ENCODE data around the gene AP2M1.

The AP2M1 gene

DNA sequence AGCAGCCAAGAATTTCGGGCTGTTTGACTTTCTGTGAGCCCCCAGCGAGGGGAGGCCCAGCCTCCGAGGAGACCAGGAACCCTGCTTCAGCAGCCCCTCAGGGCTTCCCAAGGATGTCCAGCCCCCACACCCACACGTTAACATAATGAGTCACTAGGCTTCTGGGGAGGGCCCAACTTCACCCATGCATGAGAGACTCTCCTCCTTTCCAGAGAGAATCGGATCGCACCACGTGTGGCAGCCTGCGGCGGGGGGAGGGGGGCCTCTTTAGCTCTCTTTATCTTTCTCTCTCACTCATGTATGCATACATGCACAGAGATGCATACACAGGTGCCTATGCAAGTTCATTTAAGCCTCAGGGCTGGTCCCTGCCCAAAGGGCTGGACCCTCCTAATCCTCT is 3.1 kb upstream of the AP2M1 start:
- Histone ChIP-seq H3K9ac (ENCODE audit: low read depth, low read length, poor library complexity, severe bottlenecking) (no peak overlapping the region), H2AFZ (ENCODE audit: low read length) (no peak overlapping the region), H3F3A (ENCODE audit: low read depth) (no peaks in the 10 kb centered on the region), H4K20me1 (ENCODE audit: insufficient read depth, low read length, poor library complexity, severe bottlenecking) (no peaks in the 10 kb centered on the region), H3K79me2 (ENCODE audit: insufficient read depth, low read length) (peaks cover 18% of the 10 kb centered on the region), H3K4me3 (ENCODE audit: low read length, poor library complexity, severe bottlenecking) (no peak overlapping the region), H3K9me2 (replicated peaks; ENCODE audit: low read depth, low read length) (no peaks in the 10 kb centered on the region), H3K4me2 (ENCODE audit: low read depth, low read length, poor library complexity, severe bottlenecking) (no peak overlapping the region), H3K27me3 (ENCODE audit: insufficient read depth, low read length, poor library complexity, severe bottlenecking) (no peaks in the 10 kb centered on the region), H3K36me3 (ENCODE audit: insufficient read depth, low read length) (peaks cover 47% of the 10 kb centered on the region; the same call in 1 of the 2 replicates), H3K4me1 (ENCODE audit: insufficient read depth, low read length, poor library complexity, severe bottlenecking) (peaks cover 16% of the 10 kb centered on the region), H3K9me3 (ENCODE audit: insufficient read depth, low read depth, low read length) (no peaks in the 10 kb centered on the region)
- TF ChIP-seq EZH2phosphoT487 (IDR thresholded peaks at IDR 0.05; ENCODE audit: borderline replicate concordance) = no peak
- no peak for TF ChIP-seq CTCF (conservative IDR thresholded peaks at IDR 0.05; ENCODE audit: low read length)

- peaks cover 3% of the 10 kb centered on the region for H4K20me1 ChIP-seq (ENCODE audit: insufficient read depth, low read length, poor library complexity, severe bottlenecking)
- H3K27me3 ChIP-seq (ENCODE audit: insufficient read depth, low read length, poor library complexity, severe bottlenecking) = no peaks in the 10 kb centered on the region
- H3K9ac ChIP-seq (ENCODE audit: low read depth, low read length, poor library complexity, severe bottlenecking) = no peak overlapping the region
- no peaks in the 10 kb centered on the region for H3K9me3 ChIP-seq (ENCODE audit: insufficient read depth, low read depth, low read length)
- no peaks in the 10 kb centered on the region for H3K9me2 ChIP-seq (replicated peaks; ENCODE audit: low read depth, low read length)
- no peaks in the 10 kb centered on the region for H3F3A ChIP-seq (ENCODE audit: low read depth)
- peaks cover 30% of the 10 kb centered on the region for H3K79me2 ChIP-seq (ENCODE audit: insufficient read depth, low read length)
- peaks cover 41% of the 10 kb centered on the region; the same call in 1 of the 2 replicates for H3K36me3 ChIP-seq (ENCODE audit: insufficient read depth, low read length)
- no peak overlapping the region for H3K4me2 ChIP-seq (ENCODE audit: low read depth, low read length, poor library complexity, severe bottlenecking)
- H3K4me3 ChIP-seq (ENCODE audit: low read length, poor library complexity, severe bottlenecking) = no peak overlapping the region
- TF ChIP-seq EZH2phosphoT487 (IDR thresholded peaks at IDR 0.05; ENCODE audit: borderline replicate concordance) = no peak
- TF ChIP-seq CTCF (conservative IDR thresholded peaks at IDR 0.05; ENCODE audit: low read length) = no peak
- H3K4me1 ChIP-seq (ENCODE audit: insufficient read depth, low read length, poor library complexity, severe bottlenecking) = peaks cover 25% of the 10 kb centered on the region
- no peak overlapping the region for H2AFZ ChIP-seq (ENCODE audit: low read length)
Observed at GRCh38 chr3:184172681-184173373, 1.8 kb upstream of the AP2M1 start.

DNA sequence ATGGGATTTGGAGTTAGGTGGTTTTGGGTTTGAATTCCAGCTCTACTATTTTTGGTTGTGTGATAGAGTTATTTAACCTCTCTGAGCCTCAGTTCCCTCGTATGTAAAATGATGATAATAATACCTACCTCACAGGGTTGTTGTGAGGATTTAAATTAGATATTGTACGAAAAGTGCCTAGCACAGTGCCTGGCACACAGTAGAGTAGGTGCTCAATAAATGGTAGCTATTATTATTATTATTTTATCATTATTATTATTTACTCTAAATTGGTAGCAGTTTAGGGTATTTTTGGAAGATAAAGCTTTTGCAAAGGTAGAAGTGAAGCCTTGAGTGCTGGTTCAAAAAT is 1.3 kb upstream of the AP2M1 start:
- Histone ChIP-seq H3K9me3 (ENCODE audit: insufficient read depth, low read depth, low read length) (no peaks in the 10 kb centered on the region), H3K9ac (ENCODE audit: low read depth, low read length, poor library complexity, severe bottlenecking) (no peak overlapping the region), H3K9me2 (replicated peaks; ENCODE audit: low read depth, low read length) (no peaks in the 10 kb centered on the region), H4K20me1 (ENCODE audit: insufficient read depth, low read length, poor library complexity, severe bottlenecking) (peaks cover 6% of the 10 kb centered on the region), H3K27me3 (ENCODE audit: insufficient read depth, low read length, poor library complexity, severe bottlenecking) (no peaks in the 10 kb centered on the region), H3K4me1 (ENCODE audit: insufficient read depth, low read length, poor library complexity, severe bottlenecking) (peaks cover 25% of the 10 kb centered on the region), H2AFZ (ENCODE audit: low read length) (no peak overlapping the region), H3F3A (ENCODE audit: low read depth) (no peaks in the 10 kb centered on the region), H3K4me2 (ENCODE audit: low read depth, low read length, poor library complexity, severe bottlenecking) (no peak overlapping the region), H3K79me2 (ENCODE audit: insufficient read depth, low read length) (peaks cover 36% of the 10 kb centered on the region), H3K36me3 (ENCODE audit: insufficient read depth, low read length) (peaks cover 36% of the 10 kb centered on the region; the same call in 1 of the 2 replicates), H3K4me3 (ENCODE audit: low read length, poor library complexity, severe bottlenecking) (no peak overlapping the region)
- TF ChIP-seq EZH2phosphoT487 (IDR thresholded peaks at IDR 0.05; ENCODE audit: borderline replicate concordance) (no peak), CTCF (conservative IDR thresholded peaks at IDR 0.05; ENCODE audit: low read length) (no peak)
